PFSK-1 (cell line): Measurements from ENCODE around the gene ENDOD1.

Source experiments
- FOXP2 ChIP-seq: optimal IDR thresholded peaks from 2 replicates; pipeline ENCODE3; 2011; ENCODE audit warnings: borderline replicate concordance, control low read depth, inconsistent platforms; ENCODE audit not compliant: insufficient read depth; ENCODE audit errors: extremely low read length, extremely low read depth
- POLR2AphosphoS5 ChIP-seq: IDR thresholded peaks from 2 replicates; pipeline ENCODE4 v1.6.1; 2012; ENCODE audit warnings: low read depth, mild to moderate bottlenecking, control low read depth, low read length, moderate library complexity
- REST ChIP-seq, 2 experiments: IDR thresholded peaks; 2 replicates each; pipeline versions ENCODE4 v1.6.1 to v1.8.0; 2011 to 2012; ENCODE audit warnings: low read depth in 2 of 2, low read length in 2 of 2, control low read depth in 1 of 2, inconsistent platforms in 1 of 2, mild to moderate bottlenecking in 1 of 2, moderate library complexity in 1 of 2; ENCODE audit not compliant: insufficient read depth in 1 of 2
- SIN3A ChIP-seq: IDR thresholded peaks from 2 replicates; pipeline ENCODE4 v1.6.1; 2012; ENCODE audit warnings: mild to moderate bottlenecking, low read length, moderate library complexity, borderline replicate concordance; ENCODE audit not compliant: insufficient read depth
- TAF1 ChIP-seq: IDR thresholded peaks from 2 replicates; pipeline ENCODE4 v1.6.1; 2012; ENCODE audit warnings: low read length, control low read depth, borderline replicate concordance; ENCODE audit not compliant: insufficient read depth

ENDOD1 gene

GRCh38 chr11:95067039-95067840 is 22.4 kb upstream of the ENDOD1 start:
- no peak for TF ChIP-seq REST (IDR thresholded peaks at IDR 0.05; ENCODE audit: insufficient read depth in 1 of 2, low read depth in 2 of 2, low read length in 2 of 2)
- TF ChIP-seq POLR2AphosphoS5, result peak; percentile 57
- TF ChIP-seq TAF1, result no peak; the same call in 1 of the 2 replicates

- TF ChIP-seq POLR2AphosphoS5, result no peak
- TF ChIP-seq TAF1, result no peak
- no peak for TF ChIP-seq FOXP2
- no peak for TF ChIP-seq REST (IDR thresholded peaks at IDR 0.05; ENCODE audit: insufficient read depth in 1 of 2, low read depth in 2 of 2, low read length in 2 of 2)
- no peak for TF ChIP-seq SIN3A
Measured at GRCh38 chr11:95067841-95068219, 21.8 kb upstream of the ENDOD1 start.

GRCh38 chr11:95068549-95068948 is 21.1 kb upstream of the ENDOD1 start:
- peak; percentile 76; the same call in 1 of the 2 replicates for TF ChIP-seq SIN3A
- TF ChIP-seq FOXP2, result no peak
- peak; percentile 58; the same call in 1 of the 2 replicates for TF ChIP-seq TAF1
- peak in 1 of 2 experiments; percentile 43; a peak in 1 of 4 replicates for TF ChIP-seq REST (IDR thresholded peaks at IDR 0.05; ENCODE audit: insufficient read depth in 1 of 2, low read depth in 2 of 2, low read length in 2 of 2)
- TF ChIP-seq POLR2AphosphoS5, result peak; percentile 69; the same call in 1 of the 2 replicates

- TF ChIP-seq REST (IDR thresholded peaks at IDR 0.05; ENCODE audit: insufficient read depth in 1 of 2, low read depth in 2 of 2, low read length in 2 of 2), result no peak
- TF ChIP-seq FOXP2, result no peak
- TF ChIP-seq POLR2AphosphoS5, result no peak
- TF ChIP-seq SIN3A, result no peak
- TF ChIP-seq TAF1, result no peak
Measured at GRCh38 chr11:95070471-95070870, 19.2 kb upstream of the ENDOD1 start.

GRCh38 chr11:95072948-95073347 is 16.7 kb upstream of the ENDOD1 start:
- TF ChIP-seq SIN3A (no peak), POLR2AphosphoS5 (no peak), TAF1 (no peak)
